Activated CD8-positive, alpha-beta T cell treated with anti-CD3 and anti-CD28 coated beads for 36 hours (primary cell): ENCODE results near the gene TCF7. TPM values are rescaled to one million over a fixed set of nuclear protein-coding genes. Genes with fewer than 3 reads are reported as not detected.

Source experiments
- ATAC-seq: fragments of 200-7000 bp; cut with Tn5 transposase; one replicate; pipeline ENCODE4 v1.10.0; 2021; ENCODE audit warnings: mild to moderate bottlenecking, moderate library complexity
- CTCF ChIA-PET: fragments of 350-600 bp; sonication (Branson Sonifier 250); formaldehyde crosslinking; loops from one replicate; lab custom pipeline; 2021; ENCODE audit warnings: antibody characterized with exemption; lab: Charles Lee
- POLR2A ChIA-PET: fragments of 350-600 bp; sonication (Branson Sonifier 250); formaldehyde crosslinking; loops from one replicate; lab custom pipeline; 2021; ENCODE audit warnings: antibody characterized with exemption; lab: Charles Lee
- DNase-seq: peaks from one replicate; pipeline ENCODE4 v3.0.0-alpha.2; 2020
- H3K27ac Mint-ChIP-seq: one replicate; pipeline ENCODE4 v1.8.0; 2021; ENCODE audit warnings: mild to moderate bottlenecking, mixed read lengths
- H3K27me3 Mint-ChIP-seq: one replicate; pipeline ENCODE4 v1.8.0; 2021; ENCODE audit warnings: mixed read lengths
- H3K36me3 Mint-ChIP-seq: one replicate; pipeline ENCODE4 v1.8.0; 2021; ENCODE audit warnings: low read depth, mixed read lengths
- H3K4me1 Mint-ChIP-seq: one replicate; pipeline ENCODE4 v1.8.0; 2021; ENCODE audit warnings: low read depth, mixed read lengths
- H3K4me3 Mint-ChIP-seq: one replicate; pipeline ENCODE4 v1.8.0; 2021; ENCODE audit warnings: mild to moderate bottlenecking, moderate library complexity, mixed read lengths
- H3K9me3 Mint-ChIP-seq: one replicate; pipeline ENCODE4 v1.8.0; 2021; ENCODE audit warnings: mixed read lengths
- intact Hi-C: fragments of 100-400 bp; cut with micrococcal nuclease; formaldehyde crosslinking; loops from one replicate; pipeline ENCODE4 v1.10.0; 2022
- total RNA-seq, 2 experiments: library from RNA; stranded (reverse); gene quantifications; one replicate each; pipeline ENCODE4 v1.2.3, GENCODE V29; 2021
- TF ChIP-seq, protein P1 (sequence below): fragments of 200-600 bp; IDR thresholded peaks from one replicate; pipeline ENCODE4 v1.8.0; 2022; ENCODE audit warnings: antibody characterized with exemption, mild to moderate bottlenecking

TCF7 gene
- total RNA-seq = 10 to 100 TPM; 47.4 to 50.3 TPM

DNA sequence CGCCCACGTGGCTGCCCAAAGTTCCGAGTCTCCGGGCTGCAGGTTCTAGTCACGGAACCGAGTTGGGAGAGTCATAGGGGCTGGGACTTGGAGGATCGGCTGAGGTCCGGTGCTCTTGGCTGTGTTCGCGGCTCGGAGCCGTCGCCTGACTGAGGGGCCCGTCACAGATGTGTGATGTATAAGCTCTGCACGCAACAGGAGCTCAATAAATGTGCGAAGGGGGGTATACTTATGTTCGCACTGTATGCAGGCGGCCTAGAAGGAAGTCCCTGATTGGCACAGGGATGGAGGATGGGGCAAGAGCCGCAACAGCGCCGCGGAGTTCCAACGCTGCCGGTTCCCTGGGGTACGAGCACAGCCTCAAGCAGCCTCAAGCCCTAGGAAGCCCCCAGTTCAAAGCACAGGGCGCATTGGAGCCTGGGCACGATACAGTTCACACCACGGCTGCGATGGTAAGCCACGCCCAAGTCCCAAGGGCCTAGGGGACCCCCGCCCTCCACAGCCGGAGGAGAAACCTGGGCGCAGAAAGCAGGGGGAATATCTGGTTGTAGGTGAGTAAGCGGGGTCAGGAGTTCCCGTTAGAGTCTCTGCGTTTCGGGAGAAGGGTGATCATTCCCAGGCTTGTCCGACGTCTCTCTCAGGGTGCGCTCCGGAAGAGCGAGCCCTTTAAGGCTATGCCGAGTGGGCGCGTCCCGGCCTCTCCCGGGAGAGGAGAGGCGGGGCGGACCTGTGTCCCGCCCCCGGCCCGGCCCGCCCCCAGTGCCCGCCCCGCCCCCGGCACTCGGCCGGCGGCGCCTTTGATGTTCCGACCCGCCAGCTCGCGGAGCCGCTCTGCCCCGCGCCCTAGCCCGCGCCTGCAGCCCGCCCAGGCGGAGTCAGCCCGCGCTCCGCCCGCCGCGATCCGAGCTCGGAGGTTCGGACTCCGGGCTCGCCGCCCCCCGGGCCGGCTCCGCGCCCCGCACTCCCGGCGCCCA lies at the start of gene TCF7:
Gene TCF7 (plus strand): TSS at position 780 of the 974 bp plus-strand sequence. CDS start 226 bp downstream, outside the sequence.
- peaks cover 66% of the 10 kb centered on the region for H3K4me1 Mint-ChIP-seq
- TF ChIP-seq, protein P1, sequence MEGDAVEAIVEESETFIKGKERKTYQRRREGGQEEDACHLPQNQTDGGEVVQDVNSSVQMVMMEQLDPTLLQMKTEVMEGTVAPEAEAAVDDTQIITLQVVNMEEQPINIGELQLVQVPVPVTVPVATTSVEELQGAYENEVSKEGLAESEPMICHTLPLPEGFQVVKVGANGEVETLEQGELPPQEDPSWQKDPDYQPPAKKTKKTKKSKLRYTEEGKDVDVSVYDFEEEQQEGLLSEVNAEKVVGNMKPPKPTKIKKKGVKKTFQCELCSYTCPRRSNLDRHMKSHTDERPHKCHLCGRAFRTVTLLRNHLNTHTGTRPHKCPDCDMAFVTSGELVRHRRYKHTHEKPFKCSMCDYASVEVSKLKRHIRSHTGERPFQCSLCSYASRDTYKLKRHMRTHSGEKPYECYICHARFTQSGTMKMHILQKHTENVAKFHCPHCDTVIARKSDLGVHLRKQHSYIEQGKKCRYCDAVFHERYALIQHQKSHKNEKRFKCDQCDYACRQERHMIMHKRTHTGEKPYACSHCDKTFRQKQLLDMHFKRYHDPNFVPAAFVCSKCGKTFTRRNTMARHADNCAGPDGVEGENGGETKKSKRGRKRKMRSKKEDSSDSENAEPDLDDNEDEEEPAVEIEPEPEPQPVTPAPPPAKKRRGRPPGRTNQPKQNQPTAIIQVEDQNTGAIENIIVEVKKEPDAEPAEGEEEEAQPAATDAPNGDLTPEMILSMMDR = no peak
- H3K27me3 Mint-ChIP-seq = no peaks in the 10 kb centered on the region
- POLR2A ChIA-PET = interaction anchor here (0.7 to 5.7 kb wide), 8 partner anchors 22 to 109 kb away, joined by 3 to 17 read pairs (median 3); partner anchors contain the start of genes SKP1 and VDAC1
- intact Hi-C loops = no loop called here
- CTCF ChIA-PET = interaction anchor here (12.3 kb wide), 1 partner anchor 73 kb away, joined by 166 read pairs; no protein-coding TSS in a partner anchor
- DNase-seq = peak; percentile 79
- peak within 1 kb of the TSS; percentile 84 for H3K27ac Mint-ChIP-seq
- H3K9me3 Mint-ChIP-seq = no peaks in the 10 kb centered on the region
- H3K4me3 Mint-ChIP-seq = peak within 1 kb of the TSS; percentile 73
- ATAC-seq = peak; percentile 53
- peaks cover 23% of the 10 kb centered on the region for H3K36me3 Mint-ChIP-seq

DNA sequence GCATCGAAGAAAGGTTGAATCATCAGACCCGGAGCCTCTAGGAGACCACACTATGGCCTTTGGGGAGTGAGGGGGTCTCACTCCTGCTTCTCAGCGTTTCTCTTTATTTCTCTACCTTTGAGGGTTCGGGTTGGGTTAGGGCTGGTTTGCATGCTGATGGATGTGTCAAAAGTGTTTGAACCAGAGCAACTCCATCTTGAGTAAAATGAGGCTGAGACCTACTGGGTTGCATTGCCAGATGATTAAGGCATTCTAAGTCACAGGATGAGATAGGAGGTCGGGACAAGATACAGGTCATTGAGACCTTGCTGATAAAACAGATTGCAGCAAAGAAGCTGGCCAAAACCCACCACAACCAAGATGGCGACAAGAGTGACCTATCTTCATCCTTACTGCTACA lies 44.9 kb upstream of the TCF7 start:
- no peaks in the 10 kb centered on the region for H3K9me3 Mint-ChIP-seq
- no peak for DNase-seq
- H3K4me3 Mint-ChIP-seq = no peak overlapping the region
- intact Hi-C loops = loop anchor here (2.0 to 5.0 kb wide), 2 partner anchors 17 to 33 kb away; no protein-coding TSS in a partner anchor
- ChIA-PET POLR2A (interaction anchor here (0.6 to 3.6 kb wide), 10 partner anchors 8 to 69 kb away, joined by 3 to 16 read pairs (median 6); partner anchors contain the start of gene VDAC1), CTCF (interaction anchor here (1.7 to 7.3 kb wide), 4 partner anchors 16 to 70 kb away, joined by 6 to 75 read pairs (median 26); no protein-coding TSS in a partner anchor)
- no peaks in the 10 kb centered on the region for H3K27me3 Mint-ChIP-seq
- TF ChIP-seq, protein P1 = no peak
- H3K36me3 Mint-ChIP-seq = no peaks in the 10 kb centered on the region
- H3K27ac Mint-ChIP-seq = peak overlapping the region; percentile 78
- no peak for ATAC-seq
- H3K4me1 Mint-ChIP-seq = peaks cover 60% of the 10 kb centered on the region

DNA sequence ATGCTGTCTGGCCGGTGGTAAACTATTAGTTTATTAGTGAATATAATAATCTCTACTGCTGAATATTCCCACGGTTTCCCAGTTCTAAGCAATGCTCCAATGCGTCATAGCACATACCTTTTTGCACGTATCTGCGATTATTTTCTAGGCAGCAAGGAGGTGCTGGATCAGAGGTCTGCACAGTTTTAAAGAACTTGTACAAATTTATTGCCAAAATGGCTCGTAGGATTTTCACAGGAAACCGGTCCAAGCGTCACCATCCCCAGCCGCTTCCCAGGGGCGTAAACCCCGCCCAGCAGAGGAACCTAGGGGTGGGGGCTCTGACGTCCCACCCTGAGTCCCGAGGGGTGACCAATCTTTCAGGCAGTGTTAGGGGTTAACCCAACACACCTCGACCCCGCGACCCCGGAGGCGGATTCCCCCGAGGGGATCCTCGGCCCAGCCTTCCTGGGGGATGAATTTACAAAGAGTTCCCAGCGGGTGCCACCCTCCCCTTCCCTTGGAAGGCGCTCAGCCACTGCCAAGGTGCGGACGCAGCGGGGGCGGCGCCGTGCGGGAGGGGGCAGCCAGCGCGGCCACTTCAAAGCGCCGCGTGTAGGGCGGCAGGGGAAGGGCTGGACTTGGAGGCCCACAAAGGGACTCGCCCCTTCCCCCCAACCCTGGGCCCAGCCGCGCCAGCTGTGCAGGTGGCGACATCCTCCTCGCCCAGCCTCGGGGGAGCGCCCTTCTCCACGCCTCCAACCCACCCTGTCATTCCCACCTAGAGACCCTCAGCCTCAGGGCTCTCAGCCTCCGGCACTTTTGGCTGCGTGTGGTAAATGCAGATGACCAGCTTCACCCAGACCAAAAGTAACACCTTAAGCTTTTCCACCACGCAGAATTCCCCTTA lies 43.5 kb upstream of the TCF7 start:
- TF ChIP-seq, protein P1 = no peak
- intact Hi-C loops = no loop called here
- no peaks in the 10 kb centered on the region for H3K9me3 Mint-ChIP-seq
- H3K4me3 Mint-ChIP-seq = peak overlapping the region; percentile 64
- peaks cover 65% of the 10 kb centered on the region for H3K4me1 Mint-ChIP-seq
- H3K36me3 Mint-ChIP-seq = no peaks in the 10 kb centered on the region
- no peaks in the 10 kb centered on the region for H3K27me3 Mint-ChIP-seq
- H3K27ac Mint-ChIP-seq = peak overlapping the region; percentile 89
- peak; percentile 55 for ATAC-seq
- POLR2A ChIA-PET = interaction anchor here (0.6 to 3.6 kb wide), 6 partner anchors 9 to 1429 kb away, joined by 3 to 14 read pairs (median 5); no protein-coding TSS in a partner anchor
- CTCF ChIA-PET = interaction anchor here (0.8 to 4.8 kb wide), 10 partner anchors 10 to 70 kb away, joined by 3 to 44 read pairs (median 8); no protein-coding TSS in a partner anchor
- peak; percentile 69 for DNase-seq

DNA sequence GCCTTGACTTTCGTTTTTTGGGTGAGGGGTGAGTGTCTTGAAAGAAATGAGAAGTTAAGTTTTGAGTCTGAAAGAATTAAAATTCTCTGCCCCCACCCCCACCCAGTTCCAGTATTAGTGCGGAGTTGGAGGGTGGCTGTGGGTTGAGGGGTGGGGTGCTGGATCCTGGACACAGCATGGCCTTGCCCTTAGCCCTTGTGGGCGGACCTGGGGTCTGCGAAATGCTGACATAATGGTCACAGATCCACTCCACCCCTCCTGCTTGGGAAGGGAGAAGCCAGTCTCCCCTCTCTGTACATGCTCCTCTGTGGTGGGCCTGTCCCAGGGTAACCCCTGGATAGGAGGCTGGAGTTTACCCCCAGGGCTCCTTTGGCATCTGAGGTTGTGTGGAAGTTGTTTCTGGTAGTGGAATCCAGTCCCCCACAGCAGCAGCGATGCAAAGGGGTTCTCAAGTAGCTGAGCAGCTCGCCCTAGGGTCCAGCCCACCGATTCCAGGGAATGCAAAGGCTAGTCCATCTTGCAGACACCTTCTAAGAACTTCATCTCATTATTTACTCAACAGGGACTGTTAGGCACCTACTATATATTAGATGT lies 42.8 kb upstream of the TCF7 start:
- TF ChIP-seq, protein P1 = no peak
- ATAC-seq (peak; percentile 53), DNase-seq (no peak)
- ChIA-PET POLR2A (interaction anchor here (0.6 to 3.6 kb wide), 9 partner anchors 9 to 1430 kb away, joined by 3 to 14 read pairs (median 6); partner anchors contain the start of gene TCF7), CTCF (interaction anchor here (0.8 to 4.2 kb wide), 11 partner anchors 9 to 203 kb away, joined by 3 to 44 read pairs (median 5); no protein-coding TSS in a partner anchor)
- Mint-ChIP-seq H3K4me3 (peak overlapping the region; percentile 64), H3K36me3 (no peaks in the 10 kb centered on the region), H3K9me3 (no peaks in the 10 kb centered on the region), H3K27me3 (no peaks in the 10 kb centered on the region), H3K4me1 (peaks cover 65% of the 10 kb centered on the region), H3K27ac (peak overlapping the region; percentile 89)
- intact Hi-C loops = no loop called here
